Fibroblast of lung (primary cell): ENCODE results near the gene TOM1. TPM values are rescaled to one million over a fixed set of nuclear protein-coding genes. Genes with fewer than 3 reads are reported as not detected.

Source experiments
- DNase-seq, 2 donors: peaks; one replicate each; pipeline versions ENCODE4 v3.0.0 to v3.0.0-alpha.2; 2010; ENCODE audit warnings: low read depth in 2 of 2
- H2AFZ ChIP-seq: 2 replicates; pipeline ENCODE4 v1.5.1; 2012; ENCODE audit warnings: low read length, control low read depth, inconsistent platforms
- H3K27ac ChIP-seq: 2 replicates; pipeline ENCODE4 v1.5.1; 2011; ENCODE audit warnings: low read length, control low read depth; ENCODE audit not compliant: insufficient read depth
- H3K27me3 ChIP-seq: 2 replicates; pipeline ENCODE4 v1.5.1; 2011; ENCODE audit warnings: mild to moderate bottlenecking, low read length; ENCODE audit not compliant: control insufficient read depth, insufficient read depth
- H3K36me3 ChIP-seq: 2 replicates; pipeline ENCODE4 v1.5.1; 2011; ENCODE audit warnings: low read length; ENCODE audit not compliant: control insufficient read depth, insufficient read depth
- H3K4me1 ChIP-seq: 2 replicates; pipeline ENCODE4 v1.5.1; 2011; ENCODE audit warnings: low read length; ENCODE audit not compliant: control insufficient read depth, insufficient read depth; ENCODE audit errors: extremely low read depth
- H3K4me2 ChIP-seq: 2 replicates; pipeline ENCODE4 v1.5.1; 2011; ENCODE audit warnings: low read length, control low read depth; ENCODE audit not compliant: insufficient read depth; ENCODE audit errors: extremely low read depth
- H3K4me3 ChIP-seq, 4 experiments: fragments of 200-600 bp in 1 of 4; sonication (generic) in 1 of 4; replicated peaks in 1 of 4; 2 replicates each; pipeline ENCODE4 v1.5.1; 2011 to 2016; ENCODE audit warnings: low read length in 4 of 4, low read depth in 3 of 4, mild to moderate bottlenecking in 3 of 4, control low read depth in 2 of 4, inconsistent platforms in 1 of 4, mixed read lengths in 1 of 4; ENCODE audit not compliant: insufficient read depth in 1 of 4; ENCODE audit errors: control extremely low read depth in 1 of 4
- H3K79me2 ChIP-seq: 2 replicates; pipeline ENCODE4 v1.5.1; 2012; ENCODE audit warnings: mild to moderate bottlenecking, low read length, inconsistent platforms; ENCODE audit not compliant: control insufficient read depth, insufficient read depth
- H3K9ac ChIP-seq: 2 replicates; pipeline ENCODE4 v1.5.1; 2011; ENCODE audit warnings: mild to moderate bottlenecking, low read length, control low read depth; ENCODE audit not compliant: insufficient read depth
- H3K9me3 ChIP-seq: 2 replicates; pipeline ENCODE4 v1.5.1; 2012; ENCODE audit warnings: low read depth, low read length; ENCODE audit not compliant: control insufficient read depth, insufficient read depth
- H4K20me1 ChIP-seq: 2 replicates; pipeline ENCODE4 v1.5.1; 2011; ENCODE audit warnings: low read length; ENCODE audit not compliant: control insufficient read depth, insufficient read depth; ENCODE audit errors: extremely low read depth
- CTCF ChIP-seq, 2 donors: IDR thresholded peaks in 1 of 2; conservative IDR thresholded peaks in 1 of 2; 1 replicate in 1 of 2; 2 replicates in 1 of 2; pipeline ENCODE4 v1.5.1; 2011 to 2012; ENCODE audit warnings: low read length in 2 of 2, control low read depth in 1 of 2, inconsistent platforms in 1 of 2, low read depth in 1 of 2, mild to moderate bottlenecking in 1 of 2
- EZH2 ChIP-seq: IDR thresholded peaks from 2 replicates; pipeline ENCODE4 v1.5.1; 2012; ENCODE audit warnings: low read length, control low read depth, mild to moderate bottlenecking; ENCODE audit errors: missing control alignments
- polyA plus RNA-seq, 2 donors: library from polyadenylated mRNA; depleted of rRNA in 1 of 2; stranded (reverse) in 1 of 2; unstranded in 1 of 2; fragments of >200 nt; gene quantifications; 2 replicates each; pipeline ENCODE4 v1.2.1, GENCODE V29; 2011 to 2012; ENCODE audit warnings: missing spikeins in 1 of 2
- total RNA-seq: library from RNA; depleted of rRNA; stranded (reverse); fragments of >200 nt; gene quantifications from 2 replicates; pipeline ENCODE4 v1.2.1, GENCODE V29; 2014

The TOM1 gene
- total and polyA plus RNA-seq, 2 donors (not counting 1 experiment from before 2014, with no cell fraction given) = 30.9 to 51.6 TPM

DNA sequence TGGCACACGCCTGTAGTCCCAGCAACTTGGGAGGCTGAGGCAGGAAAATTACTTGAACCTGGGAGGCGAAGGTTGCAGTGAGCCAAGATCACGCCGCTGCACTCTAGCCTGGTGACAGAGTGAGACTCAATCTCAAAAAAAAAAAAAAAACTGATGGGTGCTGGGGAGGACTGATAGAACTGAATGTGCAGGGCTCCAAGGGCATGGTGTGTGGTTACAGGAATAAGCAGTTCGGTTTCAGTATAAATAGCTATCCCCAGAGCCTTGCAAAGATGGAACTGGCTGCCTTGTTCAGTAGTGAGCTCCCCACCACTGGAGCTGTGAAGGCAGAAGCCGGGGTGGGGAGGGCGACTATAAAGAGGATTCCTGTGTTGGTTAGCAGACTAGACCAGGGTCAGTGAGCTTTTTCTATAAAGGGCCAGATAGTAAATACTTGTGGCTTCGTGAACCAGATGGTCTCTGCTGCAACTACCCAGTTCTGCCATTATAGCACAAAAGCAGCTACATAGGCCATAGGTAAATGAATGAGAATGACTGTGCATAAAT, 5.9 kb downstream of the TOM1 start:
- H3K4me1 ChIP-seq = no peaks in the 10 kb centered on the region

GRCh38 chr22:35306350-35306967, 6.8 kb downstream of the TOM1 start:
- no peak overlapping the region for H3K27ac ChIP-seq
- peaks cover 2% of the 10 kb centered on the region for H3K36me3 ChIP-seq
- H2AFZ ChIP-seq = no peak overlapping the region
- H3K4me3 ChIP-seq = no peak overlapping the region
- H3K4me1 ChIP-seq = no peaks in the 10 kb centered on the region
- H3K79me2 ChIP-seq = peaks cover 13% of the 10 kb centered on the region
- DNase-seq = no peak
- no peaks in the 10 kb centered on the region for H3K27me3 ChIP-seq
- TF ChIP-seq CTCF (conservative IDR thresholded peaks at IDR 0.05 in 1 of 2, IDR thresholded peaks at IDR 0.05 in 1 of 2; ENCODE audit: low read depth in 1 of 2, low read length in 2 of 2) (no peak), EZH2 (no peak)
- H3K9ac ChIP-seq = no peak overlapping the region
- no peaks in the 10 kb centered on the region for H3K9me3 ChIP-seq
- no peaks in the 10 kb centered on the region for H4K20me1 ChIP-seq
- H3K4me2 ChIP-seq = no peak overlapping the region

More for the DNA sequence above, 5.9 kb downstream of the TOM1 start:
- Histone ChIP-seq H3K27ac (no peak overlapping the region), H3K27me3 (no peaks in the 10 kb centered on the region), H4K20me1 (no peaks in the 10 kb centered on the region), H3K79me2 (peaks cover 14% of the 10 kb centered on the region), H3K9ac (no peak overlapping the region), H3K4me2 (no peak overlapping the region), H3K4me3 (no peak overlapping the region), H2AFZ (no peak overlapping the region), H3K36me3 (peaks cover 2% of the 10 kb centered on the region), H3K9me3 (no peaks in the 10 kb centered on the region)
- no peak for DNase-seq
- TF ChIP-seq CTCF (conservative IDR thresholded peaks at IDR 0.05 in 1 of 2, IDR thresholded peaks at IDR 0.05 in 1 of 2; ENCODE audit: low read depth in 1 of 2, low read length in 2 of 2) (no peak), EZH2 (no peak)

- H3K4me1 ChIP-seq = peaks cover 3% of the 10 kb centered on the region
- H3K9me3 ChIP-seq = no peaks in the 10 kb centered on the region
- no peak for TF ChIP-seq EZH2
- TF ChIP-seq CTCF (conservative IDR thresholded peaks at IDR 0.05 in 1 of 2, IDR thresholded peaks at IDR 0.05 in 1 of 2; ENCODE audit: low read depth in 1 of 2, low read length in 2 of 2) = no peak
- no peak overlapping the region for H2AFZ ChIP-seq
- no peak overlapping the region for H3K27ac ChIP-seq
- H3K4me3 ChIP-seq = no peak overlapping the region
- peaks cover 2% of the 10 kb centered on the region for H3K36me3 ChIP-seq
- peaks cover 11% of the 10 kb centered on the region for H3K79me2 ChIP-seq
- no peaks in the 10 kb centered on the region for H3K27me3 ChIP-seq
- H3K9ac ChIP-seq = no peak overlapping the region
- no peaks in the 10 kb centered on the region for H4K20me1 ChIP-seq
- no peak for DNase-seq
- no peak overlapping the region for H3K4me2 ChIP-seq
Observed at GRCh38 chr22:35307372-35307771, 7.7 kb downstream of the TOM1 start.
